T-helper 2 cell (primary cell): ENCODE data around the gene RNF186.
"Not testable (repeated sequence)": the region's sequence is repeated elsewhere in the genome, so short reads cannot be mapped to it uniquely, and the experiment has no call there.

Experiments used
- DNase-seq, 5 experiments: peaks; one replicate each; pipeline versions ENCODE4 v3.0.0 to v3.0.0-alpha.2; 2012 to 2022

The RNF186 gene

GRCh38 chr1:19824036-19824435, 9.0 kb upstream of the RNF186 start:
- no peak for DNase-seq

DNA sequence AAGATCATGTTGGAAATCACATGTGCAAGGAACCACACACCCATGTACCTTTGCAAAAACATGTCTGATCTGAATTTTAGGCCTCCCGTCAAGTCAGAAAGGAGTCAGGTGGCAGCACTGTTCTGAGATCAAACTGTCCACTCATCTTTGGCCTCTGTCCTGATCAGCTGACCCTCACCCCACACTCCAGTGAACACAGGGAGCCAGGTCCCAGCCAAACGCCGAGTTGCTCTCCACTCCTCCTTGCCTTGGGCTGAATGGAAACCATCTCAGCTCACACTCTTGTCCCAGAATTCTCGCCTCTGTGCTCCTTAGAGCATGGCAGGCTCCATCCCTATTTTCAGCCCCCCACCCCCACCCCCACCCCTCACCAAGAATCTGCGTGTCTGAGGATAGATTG, 4.6 kb upstream of the RNF186 start:
- no peak for DNase-seq

DNA sequence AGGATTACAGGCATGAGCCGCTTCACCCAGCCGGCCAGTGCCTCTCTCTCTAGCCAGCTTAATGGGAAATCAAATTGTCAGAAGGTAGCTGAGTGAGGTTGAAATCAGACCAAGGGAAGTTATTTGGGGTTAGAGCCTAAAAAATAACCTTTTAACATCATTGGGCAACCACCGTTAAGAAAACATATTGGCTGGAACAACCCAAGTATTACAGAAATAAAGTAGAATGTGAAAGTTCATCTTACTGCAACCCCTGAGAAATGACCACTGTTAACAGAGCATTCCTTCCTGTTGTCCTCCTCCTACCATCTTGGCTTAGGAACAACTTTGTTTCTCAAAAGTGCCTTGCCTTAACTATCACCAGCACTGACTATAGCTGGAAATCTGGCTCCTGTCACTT, 3.2 kb upstream of the RNF186 start:
- DNase-seq = no peak

- no peak for DNase-seq
These were observed 2.1 kb upstream of the RNF186 start for GRCh38 chr1:19817160-19817559.

DNA sequence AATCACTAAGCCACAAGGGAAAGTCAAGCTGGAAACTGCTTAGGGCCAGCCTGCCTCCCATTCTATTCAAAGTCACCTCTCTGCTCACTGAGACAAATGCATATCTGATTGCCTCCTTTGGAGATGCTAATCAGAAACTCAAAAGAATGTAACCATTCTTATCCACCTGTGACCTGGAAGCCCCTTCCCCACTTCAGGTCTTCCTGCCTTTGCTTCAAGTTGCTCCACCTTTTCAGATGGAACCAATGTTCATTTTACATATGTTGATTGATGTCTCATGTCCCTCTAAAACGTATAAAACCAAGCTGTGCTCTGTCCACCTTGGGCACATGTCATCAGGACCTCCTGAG, 1.6 kb upstream of the RNF186 start:
- DNase-seq = not testable (repeated sequence)

DNA sequence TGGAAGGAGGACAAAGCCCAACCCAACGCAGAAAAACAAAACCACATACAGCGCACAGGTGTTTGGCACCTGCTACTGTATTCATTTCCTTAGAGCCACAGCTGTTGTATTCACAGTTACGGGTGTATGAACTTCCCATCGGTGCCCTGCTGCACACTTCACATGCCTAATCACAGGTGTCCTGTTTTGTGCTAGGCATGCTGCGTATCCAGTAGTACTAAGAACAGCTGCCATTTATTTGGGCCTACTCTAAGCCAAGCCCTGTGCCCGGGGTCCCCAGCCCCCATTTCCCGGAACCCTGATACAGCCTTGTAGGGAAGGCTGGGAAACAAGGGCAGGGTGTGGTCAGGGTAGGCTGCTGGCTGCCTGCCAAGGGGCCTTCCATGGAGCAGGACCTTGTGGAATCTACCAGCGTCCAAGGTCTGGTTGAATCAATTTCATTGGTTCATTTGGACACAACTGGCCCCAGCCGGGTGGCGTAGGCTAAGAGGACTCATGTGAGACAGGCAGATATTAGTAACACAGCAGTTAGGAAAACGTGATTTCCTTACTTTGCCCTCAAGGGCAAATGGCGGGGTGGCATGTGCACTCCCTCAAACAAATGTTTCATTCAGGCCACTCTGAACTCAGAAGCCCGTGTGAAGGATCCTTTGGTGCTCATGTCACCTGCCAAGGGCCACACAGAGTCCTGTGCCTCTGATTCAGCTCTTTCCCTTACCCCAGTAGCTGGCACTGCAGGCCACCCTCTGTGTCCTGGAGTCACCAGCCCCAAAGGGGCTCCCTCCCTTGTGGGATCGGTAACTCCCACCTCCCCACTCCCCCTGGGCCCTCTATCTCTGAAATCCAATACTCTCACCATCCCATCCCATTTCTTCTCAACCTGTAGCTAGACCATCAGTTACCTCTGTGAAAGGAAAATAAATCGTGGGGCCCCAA, 986 bp upstream of the RNF186 start:
- DNase-seq = no peak

GRCh38 chr1:19814244-19814661, 830 bp downstream of the RNF186 start:
- DNase-seq = no peak

GRCh38 chr1:19813643-19813960, 1.5 kb downstream of the RNF186 start:
- DNase-seq = no peak

DNA sequence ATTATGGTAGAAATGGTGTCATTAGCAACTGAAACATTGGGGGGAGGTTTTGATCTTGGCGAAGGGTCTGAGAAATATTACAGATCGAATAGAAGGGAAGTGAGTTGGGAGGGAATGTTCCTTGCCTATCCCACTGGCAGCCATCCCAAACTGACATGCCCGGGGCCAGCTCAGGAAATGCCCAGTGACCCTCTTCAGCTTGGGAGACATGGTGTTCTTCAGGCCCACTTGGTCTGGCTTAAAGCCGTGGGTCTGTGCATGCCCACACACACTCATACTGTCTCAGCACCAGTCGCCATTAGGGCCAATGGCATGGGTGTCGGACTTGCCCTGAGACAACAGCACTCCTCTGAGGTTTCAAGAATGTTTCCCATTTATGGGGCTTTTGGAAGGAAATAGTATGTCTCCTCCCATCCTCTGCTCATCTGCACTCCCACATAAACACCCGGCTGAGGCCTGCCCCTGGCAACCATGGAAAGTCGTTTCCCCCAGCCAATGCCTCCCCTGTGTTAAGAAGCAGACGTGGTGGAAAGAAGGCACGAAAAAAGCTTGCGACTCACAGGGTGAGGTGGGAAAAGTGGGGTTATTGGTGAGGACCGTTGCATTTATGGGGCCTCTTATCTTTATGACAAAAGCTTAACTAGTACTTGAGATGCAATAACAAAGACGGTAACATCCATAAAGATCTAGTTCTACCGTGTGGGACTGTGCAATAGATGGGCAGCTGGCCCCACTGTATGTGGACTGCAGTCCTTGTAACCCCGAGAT, 2.0 kb downstream of the RNF186 start:
- DNase-seq = no peak

GRCh38 chr1:19811206-19811851, 3.8 kb downstream of the RNF186 start:
- peak in 4 of 5 experiments; percentile 23 to 49 (median 36) for DNase-seq

- no peak for DNase-seq
These were observed 5.9 kb downstream of the RNF186 start for GRCh38 chr1:19809044-19809750.

- DNase-seq = no peak
These were observed 6.7 kb downstream of the RNF186 start for GRCh38 chr1:19808351-19808750.

DNA sequence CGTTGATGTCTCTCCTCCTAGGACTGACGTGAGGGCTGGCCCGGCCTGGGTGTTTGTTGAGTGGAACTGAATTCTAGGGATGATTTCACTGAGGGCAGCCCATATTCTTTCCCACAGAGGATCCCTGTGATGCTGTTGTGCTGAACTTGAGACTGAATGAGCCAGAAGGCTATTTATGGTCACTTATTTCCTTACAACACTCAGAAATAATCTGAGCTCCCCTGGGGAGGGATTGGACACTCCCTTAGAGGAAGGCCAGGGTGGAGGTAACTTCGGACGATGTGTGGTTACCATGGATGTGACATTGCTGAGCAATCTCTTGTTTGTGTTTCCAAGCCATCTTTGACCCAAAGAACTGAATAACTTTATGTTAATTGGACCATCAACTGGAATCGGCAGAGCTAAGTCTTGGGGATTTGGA, 10.2 kb downstream of the RNF186 start:
- no peak for DNase-seq

DNA sequence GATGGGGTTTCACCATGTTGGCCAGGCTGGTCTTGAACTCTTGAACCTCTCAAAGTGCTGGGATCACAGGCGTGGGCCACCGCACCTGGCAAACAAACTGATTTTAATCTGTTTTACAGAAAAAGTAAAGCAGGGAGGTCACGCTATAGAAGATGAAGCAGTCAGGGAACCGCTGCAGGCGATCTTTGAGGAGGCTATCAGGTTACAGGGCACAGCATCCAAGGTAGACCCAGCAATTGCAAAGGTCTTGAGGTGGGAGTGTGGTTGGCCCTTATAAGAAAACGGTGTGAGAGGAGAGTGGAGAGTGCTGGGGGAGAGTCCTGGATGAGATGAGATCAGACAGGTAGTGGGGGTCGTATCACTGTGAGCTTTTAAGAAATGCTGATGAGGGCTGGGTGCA, 12.8 kb downstream of the RNF186 start:
- DNase-seq = no peak

DNA sequence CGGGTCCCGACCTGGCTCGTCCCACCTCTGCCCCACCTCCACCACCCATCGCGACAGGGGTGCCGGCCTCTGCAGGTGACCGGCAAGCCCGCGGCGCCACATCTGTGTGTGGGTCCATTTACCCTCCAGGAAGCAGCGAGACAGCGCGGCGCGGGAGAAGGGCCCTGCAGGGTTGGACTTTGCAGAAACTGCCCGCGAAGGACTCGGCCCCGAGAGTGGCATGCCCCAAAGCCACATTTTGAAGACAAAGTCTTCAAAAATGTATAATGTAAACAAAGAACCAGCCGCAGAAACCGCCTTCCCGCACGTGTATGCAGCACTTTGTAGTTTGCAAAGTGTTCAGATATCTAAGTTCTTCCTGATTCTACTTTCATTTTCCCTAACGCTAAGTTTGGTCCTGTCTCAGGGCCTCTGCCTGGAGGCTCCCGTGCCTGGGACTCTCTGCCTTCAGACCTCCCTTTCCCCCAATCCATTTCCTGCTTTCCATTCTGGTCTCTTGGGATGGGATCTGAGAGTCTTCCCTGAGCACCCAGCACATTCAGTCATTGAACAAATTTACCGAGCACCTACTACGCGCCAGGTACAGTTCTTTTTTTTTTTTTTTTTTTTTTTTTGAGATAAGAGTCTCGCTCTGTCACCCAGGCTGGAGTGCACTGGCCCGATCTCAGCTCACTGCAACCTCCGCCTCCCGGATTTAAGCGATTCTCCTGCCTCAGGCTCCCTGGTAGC, 14.8 kb downstream of the RNF186 start:
- peak; percentile 12 to 68 (median 20) for DNase-seq

DNA sequence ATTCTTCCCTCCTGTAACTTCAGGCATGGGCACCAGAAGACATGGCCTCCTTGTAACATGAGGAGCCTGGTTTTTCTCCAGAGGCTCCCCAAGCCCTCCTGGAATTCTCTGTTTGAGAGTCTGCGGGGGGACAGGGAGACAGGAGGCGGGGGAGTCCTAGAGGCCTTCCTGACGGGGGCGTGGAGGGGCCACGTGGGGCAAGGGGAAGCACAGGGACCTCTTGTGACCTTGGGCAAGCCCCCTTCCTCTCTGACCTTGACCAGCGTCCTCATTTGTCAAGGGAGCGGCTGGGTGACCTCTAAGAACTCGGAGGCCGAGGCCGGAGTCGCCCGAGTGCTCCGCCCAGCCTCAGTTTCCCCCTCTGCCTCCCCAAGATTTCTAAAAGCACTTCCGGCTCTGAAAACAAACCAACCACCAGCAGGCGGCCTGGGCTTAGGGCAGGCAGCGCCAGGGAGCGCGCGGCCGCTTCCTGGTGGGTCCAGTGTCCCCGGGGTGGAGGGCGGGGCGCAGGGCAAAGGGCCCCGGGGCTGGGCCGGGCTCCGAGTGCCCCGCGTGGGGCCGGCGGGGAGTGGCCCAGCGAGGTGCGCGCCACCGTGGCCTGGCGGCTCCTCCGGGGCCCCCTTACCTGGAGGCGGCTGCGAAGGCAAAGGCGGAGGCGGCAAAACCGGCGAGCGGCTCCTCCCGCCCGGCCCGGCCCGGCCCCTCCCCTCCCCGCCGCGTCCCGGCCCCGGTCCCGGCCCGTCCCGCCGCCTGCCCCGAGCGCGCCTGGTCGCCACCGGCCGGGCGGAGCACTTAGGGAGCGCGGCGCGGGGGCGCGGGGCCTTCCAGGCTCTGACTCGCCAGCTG, 15.6 kb downstream of the RNF186 start, which contains the start of gene TMCO4:
Gene TMCO4, minus strand, starts transcription at position 687 of the 846 bp plus-strand sequence. CDS start 19,158 bp downstream, outside the sequence.
- peak; percentile 26 to 76 (median 40) for DNase-seq

- no peak for DNase-seq
These were observed 16.4 kb downstream of the RNF186 start for GRCh38 chr1:19798486-19799229.

DNA sequence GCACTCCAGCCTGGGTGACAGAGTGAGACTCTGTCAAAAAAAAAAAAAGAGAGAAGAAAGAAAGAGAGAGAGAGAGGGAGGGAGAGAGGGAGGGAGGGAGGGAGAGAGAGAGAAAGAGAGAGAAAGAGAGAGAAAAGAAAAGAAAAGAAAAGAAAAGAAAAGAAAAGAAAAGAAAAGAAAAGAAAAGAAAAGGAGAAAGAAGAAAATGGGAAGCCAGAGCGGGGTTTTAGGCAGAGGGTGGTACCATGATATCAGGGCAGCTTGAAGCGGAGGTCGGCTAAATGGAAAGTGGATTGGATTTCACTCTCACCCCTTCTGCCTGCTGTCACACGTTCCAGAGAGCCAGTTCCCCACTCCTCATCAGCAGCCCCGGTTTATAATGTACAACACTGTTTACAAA, 17.3 kb downstream of the RNF186 start:
- no peak for DNase-seq

- DNase-seq = no peak
These were observed 20.5 kb downstream of the RNF186 start for GRCh38 chr1:19794583-19794982.

DNA sequence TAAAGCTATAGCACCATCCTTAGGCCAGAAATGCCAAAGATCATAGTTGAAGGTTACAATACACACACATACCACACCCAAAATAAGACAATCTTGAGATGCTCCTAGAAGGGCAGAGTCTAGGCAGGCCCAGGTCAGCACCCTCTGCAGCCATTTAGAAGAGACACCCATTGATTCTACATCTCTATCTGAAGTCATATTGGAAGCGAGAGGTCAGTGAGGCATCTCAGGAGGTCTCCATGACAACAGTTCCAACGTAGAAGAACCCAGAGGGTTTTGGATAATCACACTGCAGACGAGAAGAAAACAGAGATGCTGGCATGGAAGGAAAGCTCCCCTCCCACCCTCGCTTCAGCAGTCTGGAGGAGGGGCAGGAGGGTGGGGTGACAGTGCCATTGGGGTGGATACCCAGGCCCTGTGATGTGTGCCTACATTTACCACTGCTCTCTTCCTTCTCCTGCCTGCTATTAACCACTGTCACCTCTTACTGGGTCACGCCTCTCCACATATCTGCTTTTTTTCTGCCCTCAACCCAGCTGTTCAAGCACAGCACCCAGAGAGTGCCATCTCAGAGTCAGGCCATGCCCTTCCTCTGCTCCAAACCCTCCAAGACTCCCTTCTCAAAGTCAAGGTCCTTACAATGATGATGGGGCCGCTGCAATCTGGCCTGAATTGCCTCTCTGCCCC, 21.6 kb downstream of the RNF186 start:
- no peak for DNase-seq
